A549 treated with dexamethasone at 1 μM for 4 hours (cell line): ENCODE data around the gene TP53AIP1. TPM values are rescaled to one million over a fixed set of nuclear protein-coding genes. Genes with fewer than 3 reads are reported as not detected.

ENCODE experiments used
- total RNA-seq: library from RNA; stranded (reverse); fragments of 200-300 nt; extraction: Qiagen RNA extraction; gene quantifications from 5 replicates; pipeline ENCODE4 v1.2.3, GENCODE V29; 2022

Gene TP53AIP1
- total RNA-seq = 0.02 to 0.11 TPM (median 0.05 TPM) in 3 of 5 replicates, not detected in the others

GRCh38 chr11:128942817-128943427, at the start of gene TP53AIP1:
Gene TP53AIP1, minus strand, starts transcription at chr11:128942871. Its CDS starts 5,053 bp downstream, at chr11:128937818.

GRCh38 chr11:128890543-128891368, 51.9 kb downstream of the TP53AIP1 start, which contains the start of gene KCNJ5:
Gene KCNJ5, plus strand, starts transcription at chr11:128891356. Its CDS starts 19,918 bp downstream, at chr11:128911274.

Other genes starting within 250 kb of the TP53AIP1 start
- gene FLI1, start 248.8 kb downstream of the TP53AIP1 start, total RNA-seq = 0.21 to 0.33 TPM (median 0.24 TPM) in 5 replicates
- gene KCNJ1, start 75.6 kb downstream of the TP53AIP1 start, total RNA-seq = 0.05 TPM in 1 of 5 replicates, not detected in the others
- gene KCNJ5, start 51.5 kb downstream of the TP53AIP1 start, total RNA-seq = 0.06 to 0.21 TPM in 2 of 5 replicates, not detected in the others
- gene ARHGAP32, start 249.5 kb upstream of the TP53AIP1 start, total RNA-seq = 3.4 to 5.9 TPM (median 5.5 TPM) in 5 replicates